GM23338 (cell line): Measurements from ENCODE around the gene METAP1D. TPM values are rescaled to one million over a fixed set of nuclear protein-coding genes. Genes with fewer than 3 reads are reported as not detected.

Experiments
- ATAC-seq: fragments of 200-7000 bp; cut with Tn5 transposase; 3 replicates; pipeline ENCODE4 v1.9.1; 2020
- DNase-seq: peaks from one replicate; pipeline ENCODE4 v3.0.0-alpha.2; 2015; ENCODE audit warnings: low spot score
- H2AFZ ChIP-seq: fragments of 200-600 bp; sonication (generic); 2 replicates; pipeline ENCODE4 v1.8.0; 2016; ENCODE audit warnings: antibody characterized with exemption, mild to moderate bottlenecking, moderate library complexity
- H3F3A ChIP-seq: fragments of 200-600 bp; sonication (generic); replicated peaks from 2 replicates; pipeline ENCODE4 v1.8.0; 2017; ENCODE audit warnings: antibody characterized with exemption, mixed run types, low read depth
- H3K27ac ChIP-seq: fragments of 200-600 bp; sonication (generic); 2 replicates; pipeline ENCODE4 v1.6.1; 2016; ENCODE audit warnings: low read depth
- H3K27me3 ChIP-seq: fragments of 200-600 bp; sonication (generic); 2 replicates; pipeline ENCODE4 v1.8.0; 2016; ENCODE audit warnings: mild to moderate bottlenecking, mixed run types, moderate library complexity; ENCODE audit not compliant: insufficient read depth
- H3K36me3 ChIP-seq: fragments of 200-600 bp; sonication (generic); 2 replicates; pipeline ENCODE4 v1.8.0; 2016; ENCODE audit warnings: mild to moderate bottlenecking; ENCODE audit not compliant: insufficient read depth
- H3K4me1 ChIP-seq: fragments of 200-600 bp; sonication (generic); 2 replicates; pipeline ENCODE4 v1.8.0; 2016; ENCODE audit warnings: mild to moderate bottlenecking, moderate library complexity; ENCODE audit not compliant: insufficient read depth
- H3K4me2 ChIP-seq: fragments of 200-600 bp; sonication (generic); 2 replicates; pipeline ENCODE4 v1.7.1; 2017; ENCODE audit warnings: mixed run types
- H3K4me3 ChIP-seq: fragments of 200-600 bp; sonication (generic); 2 replicates; pipeline ENCODE4 v1.6.1; 2016; ENCODE audit warnings: mixed run types
- H3K79me2 ChIP-seq: fragments of 200-600 bp; sonication (generic); replicated peaks from 2 replicates; pipeline ENCODE4 v1.8.0; 2017; ENCODE audit warnings: mild to moderate bottlenecking; ENCODE audit not compliant: insufficient read depth
- H3K9me2 ChIP-seq: fragments of 200-600 bp; sonication (generic); 2 replicates; pipeline ENCODE4 v1.8.0; 2017; ENCODE audit not compliant: insufficient read depth
- H4K20me1 ChIP-seq: fragments of 200-600 bp; sonication (generic); replicated peaks from 2 replicates; pipeline ENCODE4 v1.8.0; 2017; ENCODE audit warnings: mild to moderate bottlenecking; ENCODE audit not compliant: insufficient read depth
- H3K27ac Mint-ChIP-seq: 2 replicates; pipeline ENCODE4 v1.8.0; 2020; ENCODE audit warnings: inconsistent platforms, mild to moderate bottlenecking, moderate library complexity, mixed read lengths
- H3K27me3 Mint-ChIP-seq: 3 replicates; pipeline ENCODE4 v1.8.0; 2022; ENCODE audit warnings: low read depth, mild to moderate bottlenecking, moderate library complexity, mixed read lengths, inconsistent platforms; ENCODE audit not compliant: insufficient read depth, poor library complexity
- H3K36me3 Mint-ChIP-seq: 3 replicates; pipeline ENCODE4 v1.8.0; 2021; ENCODE audit warnings: low read depth, mild to moderate bottlenecking, inconsistent platforms, moderate library complexity, mixed read lengths
- H3K4me1 Mint-ChIP-seq: 3 replicates; pipeline ENCODE4 v1.8.0; 2020; ENCODE audit warnings: mild to moderate bottlenecking, inconsistent platforms, mixed read lengths
- H3K4me3 Mint-ChIP-seq: 3 replicates; pipeline ENCODE4 v1.8.0; 2021; ENCODE audit warnings: moderate library complexity, mild to moderate bottlenecking, inconsistent platforms, mixed read lengths
- H3K9me3 Mint-ChIP-seq: 3 replicates; pipeline ENCODE4 v1.8.0; 2020; ENCODE audit warnings: moderate library complexity, mild to moderate bottlenecking, inconsistent platforms, mixed read lengths
- CTCF ChIP-seq, 2 experiments: fragments of 200-600 bp in 1 of 2; sonication (generic) in 1 of 2; conservative IDR thresholded peaks; 2 replicates each; pipeline versions ENCODE4 v1.5.1 to v1.6.1; 2016 to 2017; ENCODE audit warnings: antibody characterized with exemption in 2 of 2, low read depth in 2 of 2, mild to moderate bottlenecking in 2 of 2, moderate library complexity in 1 of 2
- EZH2 ChIP-seq: fragments of 200-600 bp; sonication (generic); IDR thresholded peaks from one replicate; pipeline ENCODE4 v1.8.0; 2017; ENCODE audit warnings: antibody characterized with exemption, mild to moderate bottlenecking, low read depth; ENCODE audit not compliant: unreplicated experiment
- EZH2phosphoT487 ChIP-seq: fragments of 200-600 bp; sonication (generic); IDR thresholded peaks from one replicate; pipeline ENCODE4 v1.8.1; 2018; ENCODE audit warnings: antibody characterized with exemption; ENCODE audit not compliant: unreplicated experiment
- POLR2AphosphoS5 ChIP-seq: IDR thresholded peaks from 2 replicates; pipeline ENCODE4 v1.6.1; 2016; ENCODE audit warnings: antibody characterized with exemption, low read depth
- ZNF114 ChIP-seq: fragments of 250-450 bp; sonication (Bioruptor Pico); IDR thresholded peaks from 2 replicates; pipeline ENCODE4 v1.5.0; 2020; ENCODE audit warnings: mild to moderate bottlenecking, moderate library complexity
- ZNF462 ChIP-seq: fragments of 250-450 bp; sonication (Bioruptor Pico); IDR thresholded peaks from 2 replicates; pipeline ENCODE4 v1.5.0; 2020; ENCODE audit warnings: mild to moderate bottlenecking, moderate library complexity
- polyA plus RNA-seq: library from polyadenylated mRNA; unstranded; fragments of >200 nt; fragmentation: Nextera tagmentation; extraction: Ambion mirVana; gene quantifications from 2 replicates; pipeline ENCODE4 v1.2.1, GENCODE V29; 2016
- total RNA-seq: library from RNA; depleted of rRNA; stranded (reverse); fragments of >200 nt; shearing (Covaris generic); gene quantifications from 2 replicates; pipeline ENCODE4 v1.2.3, GENCODE V29; 2014

Gene METAP1D
- total and polyA plus RNA-seq, 2 experiments from 2014 or later: 12.8 to 15.5 TPM

GRCh38 chr2:171972329-171972982, 27.3 kb upstream of the METAP1D start (continued):
- no peak for TF ChIP-seq ZNF462 (CRISPR knock-in tag)
- no peak for TF ChIP-seq EZH2

- Histone ChIP-seq H3K27me3 (no peaks in the 10 kb centered on the region), H3K4me2 (no peak overlapping the region), H3K4me1 (no peaks in the 10 kb centered on the region), H3K79me2 (no peaks in the 10 kb centered on the region), H4K20me1 (0 out of 2 replicates have a peak, but pooled peaks cover 3% of the 10 kb centered on the region), H3K9me2 (no peaks in the 10 kb centered on the region), H3F3A (no peaks in the 10 kb centered on the region), H3K36me3 (peaks cover 14% of the 10 kb centered on the region), H3K4me3 (no peak overlapping the region), H3K27ac (no peak overlapping the region), H2AFZ (no peak overlapping the region)
- H3K9me3 Mint-ChIP-seq: no peaks in the 10 kb centered on the region
- H3K27me3 Mint-ChIP-seq: no peaks in the 10 kb centered on the region
- DNase-seq: no peak
- H3K4me1 Mint-ChIP-seq: no peaks in the 10 kb centered on the region
- no peak overlapping the region for H3K27ac Mint-ChIP-seq
- ATAC-seq: no peak
- peaks cover 61% of the 10 kb centered on the region for H3K36me3 Mint-ChIP-seq
- no peak overlapping the region for H3K4me3 Mint-ChIP-seq
- TF ChIP-seq ZNF462 (CRISPR knock-in tag) (no peak), POLR2AphosphoS5 (no peak), EZH2phosphoT487 (no peak), CTCF (conservative IDR thresholded peaks at IDR 0.05; ENCODE audit: low read depth in 2 of 2) (no peak), ZNF114 (no peak)
Observed at GRCh38 chr2:171979103-171979502, 20.6 kb upstream of the METAP1D start.
